ENCODE data around the gene ABR.

Gene ABR

GRCh38 chr17:965311-965989 is 214.3 kb downstream of the ABR start:
- DNase-seq (ENCODE audit: low spot score): no peak
- in situ Hi-C loops (cut with MboI; ENCODE audit: low pct_unique_long_range_greater_than_20kb, low sequenced_read_pairs, unreplicated experiment): no loop called here

GRCh38 chr17:964876-965275 is 214.9 kb downstream of the ABR start:
- DNase-seq (ENCODE audit: low spot score): no peak
- no peak for TF ChIP-seq CTCF (IDR thresholded peaks at IDR 0.05; ENCODE audit: extremely low read depth, insufficient read depth, missing control alignments)
- in situ Hi-C loops (cut with MboI; ENCODE audit: low pct_unique_long_range_greater_than_20kb, low sequenced_read_pairs, unreplicated experiment): no loop called here

More at GRCh38 chr17:965311-965989, 214.3 kb downstream of the ABR start:
- no peak for TF ChIP-seq CTCF (IDR thresholded peaks at IDR 0.05; ENCODE audit: extremely low read depth, insufficient read depth, missing control alignments)

- DNase-seq (ENCODE audit: low spot score): no peak
- in situ Hi-C loops (cut with MboI; ENCODE audit: low pct_unique_long_range_greater_than_20kb, low sequenced_read_pairs, unreplicated experiment): no loop called here
- no peak for TF ChIP-seq CTCF (IDR thresholded peaks at IDR 0.05; ENCODE audit: extremely low read depth, insufficient read depth, missing control alignments)
Observed at GRCh38 chr17:962670-963069, 217.1 kb downstream of the ABR start.

GRCh38 chr17:962166-962565 is 217.6 kb downstream of the ABR start:
- TF ChIP-seq CTCF (IDR thresholded peaks at IDR 0.05; ENCODE audit: extremely low read depth, insufficient read depth, missing control alignments): no peak
- no peak for DNase-seq (ENCODE audit: low spot score)

GRCh38 chr17:958712-959451 is 220.9 kb downstream of the ABR start:
- DNase-seq (ENCODE audit: low spot score): no peak
- no peak for TF ChIP-seq CTCF (IDR thresholded peaks at IDR 0.05; ENCODE audit: extremely low read depth, insufficient read depth, missing control alignments)
- in situ Hi-C loops (cut with MboI; ENCODE audit: low pct_unique_long_range_greater_than_20kb, low sequenced_read_pairs, unreplicated experiment): no loop called here

More at GRCh38 chr17:962166-962565, 217.6 kb downstream of the ABR start:
- in situ Hi-C loops (cut with MboI; ENCODE audit: low pct_unique_long_range_greater_than_20kb, low sequenced_read_pairs, unreplicated experiment): no loop called here

- in situ Hi-C loops (cut with MboI; ENCODE audit: low pct_unique_long_range_greater_than_20kb, low sequenced_read_pairs, unreplicated experiment): no loop called here
- no peak for TF ChIP-seq CTCF (IDR thresholded peaks at IDR 0.05; ENCODE audit: extremely low read depth, insufficient read depth, missing control alignments)
- no peak for DNase-seq (ENCODE audit: low spot score)
Observed at GRCh38 chr17:957856-958421, 221.8 kb downstream of the ABR start.

Data from GM13977 (cell line).